ENCODE data around the gene ZNG1A. TPM values are rescaled to one million over a fixed set of nuclear protein-coding genes. Genes with fewer than 3 reads are reported as not detected.
"Not testable (repeated sequence)": the region's sequence is repeated elsewhere in the genome, so short reads cannot be mapped to it uniquely, and the experiment has no call there.

Gene ZNG1A
- total RNA-seq, 1 experiment from 2014 or later = 69.1 TPM

- DNase-seq; H3K9me3 ChIP-seq (ENCODE audit: low read length); H3K27ac ChIP-seq (ENCODE audit: low read length); H2AFZ ChIP-seq (ENCODE audit: low read length); H3F3A ChIP-seq (ENCODE audit: low read length, unreplicated experiment); H3K36me3 ChIP-seq (ENCODE audit: low read depth, low read length); H3K27me3 ChIP-seq (ENCODE audit: low read length); BruUV-seq (replicated peaks); H4K20me1 ChIP-seq (ENCODE audit: low read length); ATAC-seq; H3K4me2 ChIP-seq (ENCODE audit: low read length); H3K4me3 ChIP-seq (ENCODE audit: low read length); H3K9me2 ChIP-seq (replicated peaks; ENCODE audit: low read length); CTCF ChIA-PET; H3K4me1 ChIP-seq (ENCODE audit: insufficient read depth, low read length); intact Hi-C loops (cut with micrococcal nuclease); H3K9ac ChIP-seq (ENCODE audit: low read length); POLR2A ChIA-PET (ENCODE audit: unreplicated experiment); H3K79me2 ChIP-seq (ENCODE audit: low read length): not testable (repeated sequence)
These were observed 19.0 kb downstream of the ZNG1A start for GRCh38 chr9:159871-160270.

- H3K27me3 ChIP-seq (ENCODE audit: low read length); CTCF ChIA-PET; ATAC-seq; intact Hi-C loops (cut with micrococcal nuclease); H3K4me3 ChIP-seq (ENCODE audit: low read length); BruUV-seq (replicated peaks); POLR2A ChIA-PET (ENCODE audit: unreplicated experiment); H3K27ac ChIP-seq (ENCODE audit: low read length); H3K4me2 ChIP-seq (ENCODE audit: low read length); H3K36me3 ChIP-seq (ENCODE audit: low read depth, low read length); H3K79me2 ChIP-seq (ENCODE audit: low read length); DNase-seq; H3K9me3 ChIP-seq (ENCODE audit: low read length); H2AFZ ChIP-seq (ENCODE audit: low read length); H3K9me2 ChIP-seq (replicated peaks; ENCODE audit: low read length); H4K20me1 ChIP-seq (ENCODE audit: low read length); H3K4me1 ChIP-seq (ENCODE audit: insufficient read depth, low read length); H3K9ac ChIP-seq (ENCODE audit: low read length); H3F3A ChIP-seq (ENCODE audit: low read length, unreplicated experiment): not testable (repeated sequence)
These were observed 27.7 kb downstream of the ZNG1A start for GRCh38 chr9:151173-151572.

- H3K4me2 ChIP-seq (ENCODE audit: low read length); H3K9ac ChIP-seq (ENCODE audit: low read length); H3K36me3 ChIP-seq (ENCODE audit: low read depth, low read length); ATAC-seq; H3K4me1 ChIP-seq (ENCODE audit: insufficient read depth, low read length); intact Hi-C loops (cut with micrococcal nuclease); H3F3A ChIP-seq (ENCODE audit: low read length, unreplicated experiment); H3K9me3 ChIP-seq (ENCODE audit: low read length); CTCF ChIA-PET; BruUV-seq (replicated peaks); H3K9me2 ChIP-seq (replicated peaks; ENCODE audit: low read length); POLR2A ChIA-PET (ENCODE audit: unreplicated experiment); H3K79me2 ChIP-seq (ENCODE audit: low read length); H3K4me3 ChIP-seq (ENCODE audit: low read length); DNase-seq; H2AFZ ChIP-seq (ENCODE audit: low read length); H3K27me3 ChIP-seq (ENCODE audit: low read length); H4K20me1 ChIP-seq (ENCODE audit: low read length); H3K27ac ChIP-seq (ENCODE audit: low read length): not testable (repeated sequence)
These were observed 39.0 kb downstream of the ZNG1A start for GRCh38 chr9:139880-140279.

- H3K9ac ChIP-seq (ENCODE audit: low read length); H3K4me1 ChIP-seq (ENCODE audit: insufficient read depth, low read length); DNase-seq; H3F3A ChIP-seq (ENCODE audit: low read length, unreplicated experiment); H3K4me2 ChIP-seq (ENCODE audit: low read length); intact Hi-C loops (cut with micrococcal nuclease); CTCF ChIA-PET; H3K27ac ChIP-seq (ENCODE audit: low read length); H4K20me1 ChIP-seq (ENCODE audit: low read length); H3K9me3 ChIP-seq (ENCODE audit: low read length); BruUV-seq (replicated peaks); POLR2A ChIA-PET (ENCODE audit: unreplicated experiment); H3K36me3 ChIP-seq (ENCODE audit: low read depth, low read length); H3K4me3 ChIP-seq (ENCODE audit: low read length); ATAC-seq; H3K9me2 ChIP-seq (replicated peaks; ENCODE audit: low read length); H2AFZ ChIP-seq (ENCODE audit: low read length); H3K27me3 ChIP-seq (ENCODE audit: low read length); H3K79me2 ChIP-seq (ENCODE audit: low read length): not testable (repeated sequence)
These were observed 60.8 kb downstream of the ZNG1A start, which contains the start of gene FOXD4 for GRCh38 chr9:117995-118467. TSS of gene FOXD4 (minus strand) at chr9:118417. CDS start at chr9:118119, 298 bp downstream.

- POLR2A ChIA-PET (ENCODE audit: unreplicated experiment); H3K4me1 ChIP-seq (ENCODE audit: insufficient read depth, low read length); H3K36me3 ChIP-seq (ENCODE audit: low read depth, low read length); H4K20me1 ChIP-seq (ENCODE audit: low read length); DNase-seq; H3K9ac ChIP-seq (ENCODE audit: low read length); H3K4me2 ChIP-seq (ENCODE audit: low read length); BruUV-seq (replicated peaks); H3K9me3 ChIP-seq (ENCODE audit: low read length); H2AFZ ChIP-seq (ENCODE audit: low read length); H3K4me3 ChIP-seq (ENCODE audit: low read length); ATAC-seq; H3K9me2 ChIP-seq (replicated peaks; ENCODE audit: low read length); H3K27ac ChIP-seq (ENCODE audit: low read length); H3F3A ChIP-seq (ENCODE audit: low read length, unreplicated experiment); intact Hi-C loops (cut with micrococcal nuclease); CTCF ChIA-PET; H3K79me2 ChIP-seq (ENCODE audit: low read length); H3K27me3 ChIP-seq (ENCODE audit: low read length): not testable (repeated sequence)
These were observed 61.5 kb downstream of the ZNG1A start for GRCh38 chr9:117144-117994.

- H3K4me2 ChIP-seq (ENCODE audit: low read length); ATAC-seq; H3K9me2 ChIP-seq (replicated peaks; ENCODE audit: low read length); H3K9me3 ChIP-seq (ENCODE audit: low read length); DNase-seq; H3K27ac ChIP-seq (ENCODE audit: low read length); H4K20me1 ChIP-seq (ENCODE audit: low read length); H3F3A ChIP-seq (ENCODE audit: low read length, unreplicated experiment); H3K27me3 ChIP-seq (ENCODE audit: low read length); H3K9ac ChIP-seq (ENCODE audit: low read length); H3K36me3 ChIP-seq (ENCODE audit: low read depth, low read length); H3K4me1 ChIP-seq (ENCODE audit: insufficient read depth, low read length); CTCF ChIA-PET; POLR2A ChIA-PET (ENCODE audit: unreplicated experiment); H2AFZ ChIP-seq (ENCODE audit: low read length); H3K4me3 ChIP-seq (ENCODE audit: low read length); H3K79me2 ChIP-seq (ENCODE audit: low read length); intact Hi-C loops (cut with micrococcal nuclease): not testable (repeated sequence)
- TSS peak; percentile 11 for BruUV-seq (replicated peaks)
These were observed 62.4 kb downstream of the ZNG1A start for GRCh38 chr9:116239-117077.
